Liver (tissue), 9 donors: ENCODE data around the gene DRC1. TPM values are rescaled to one million over a fixed set of nuclear protein-coding genes. Genes with fewer than 3 reads are reported as not detected.

Experiments
- DNase-seq: peaks from one replicate; pipeline ENCODE4 v3.0.0-alpha.2; 2017; ENCODE audit warnings: low spot score
- H3K27ac ChIP-seq, 2 donors: one replicate each; pipeline ENCODE4 v1.7.0; 2013; ENCODE audit warnings: inconsistent platforms in 2 of 2, low read length in 2 of 2, control low read depth in 1 of 2, low read depth in 1 of 2, mild to moderate bottlenecking in 1 of 2
- H3K27me3 ChIP-seq, 4 donors: one replicate each; pipeline versions ENCODE4 v1.6.1 to v1.7.0; 2013; ENCODE audit warnings: low read length in 3 of 4, inconsistent platforms in 1 of 4, mild to moderate bottlenecking in 1 of 4, moderate library complexity in 1 of 4; ENCODE audit not compliant: control insufficient read depth in 4 of 4, insufficient read depth in 4 of 4
- H3K36me3 ChIP-seq, 4 donors: one replicate each; pipeline versions ENCODE4 v1.6.1 to v1.7.0; 2013; ENCODE audit warnings: low read length in 3 of 4, mild to moderate bottlenecking in 3 of 4, low read depth in 1 of 4, moderate library complexity in 1 of 4; ENCODE audit not compliant: control insufficient read depth in 4 of 4, insufficient read depth in 3 of 4
- H3K4me1 ChIP-seq, 4 donors: one replicate each; pipeline versions ENCODE4 v1.6.1 to v1.7.0; 2013; ENCODE audit warnings: low read length in 3 of 4, mild to moderate bottlenecking in 3 of 4, moderate library complexity in 1 of 4; ENCODE audit not compliant: control insufficient read depth in 4 of 4, insufficient read depth in 4 of 4
- H3K4me3 ChIP-seq, 3 donors: one replicate each; pipeline versions ENCODE4 v1.6.1 to v1.7.0; 2013; ENCODE audit warnings: low read length in 3 of 3, control low read depth in 1 of 3, low read depth in 1 of 3, mild to moderate bottlenecking in 1 of 3
- H3K9ac ChIP-seq, 2 donors: one replicate each; pipeline ENCODE4 v1.7.0; 2013; ENCODE audit warnings: low read length in 2 of 2, mild to moderate bottlenecking in 2 of 2, moderate library complexity in 2 of 2, control low read depth in 1 of 2, low read depth in 1 of 2
- H3K9me3 ChIP-seq, 4 donors: one replicate each; pipeline versions ENCODE4 v1.6.1 to v1.7.0; 2013; ENCODE audit warnings: low read length in 3 of 4; ENCODE audit not compliant: control insufficient read depth in 4 of 4
- EGR1 ChIP-seq, 2 donors: IDR thresholded peaks; 2 replicates each; pipeline ENCODE4 v1.6.1; 2016 to 2018; ENCODE audit warnings: antibody characterized with exemption in 2 of 2, low read depth in 2 of 2
- FOXA1 ChIP-seq: IDR thresholded peaks from 2 replicates; pipeline ENCODE4 v1.6.1; 2016; ENCODE audit warnings: antibody characterized with exemption
- FOXA2 ChIP-seq: IDR thresholded peaks from 2 replicates; pipeline ENCODE4 v1.6.1; 2016; ENCODE audit warnings: antibody characterized with exemption
- GABPA ChIP-seq, 2 donors: IDR thresholded peaks in 1 of 2; conservative IDR thresholded peaks in 1 of 2; 2 replicates each; pipeline ENCODE4 v1.6.1; 2016; ENCODE audit warnings: antibody characterized with exemption in 2 of 2, mild to moderate bottlenecking in 1 of 2, moderate library complexity in 1 of 2
- HNF4A ChIP-seq, 2 donors: conservative IDR thresholded peaks; 2 replicates each; pipeline ENCODE4 v1.6.1; 2016; ENCODE audit warnings: antibody characterized with exemption in 2 of 2, mild to moderate bottlenecking in 2 of 2
- HNF4G ChIP-seq: IDR thresholded peaks from 2 replicates; pipeline ENCODE4 v1.6.1; 2016; ENCODE audit warnings: antibody characterized with exemption
- MAX ChIP-seq: IDR thresholded peaks from 2 replicates; pipeline ENCODE4 v1.6.1; 2016; ENCODE audit warnings: antibody characterized with exemption
- NR2F2 ChIP-seq: IDR thresholded peaks from 2 replicates; pipeline ENCODE4 v1.6.1; 2016; ENCODE audit warnings: antibody characterized with exemption
- RAD21 ChIP-seq, 2 donors: IDR thresholded peaks; 2 replicates each; pipeline ENCODE4 v1.6.1; 2016; ENCODE audit warnings: antibody characterized with exemption in 2 of 2, mild to moderate bottlenecking in 2 of 2
- RXRA ChIP-seq, 2 donors: IDR thresholded peaks; 2 replicates each; pipeline ENCODE4 v1.6.1; 2017 to 2018; ENCODE audit warnings: antibody characterized with exemption in 2 of 2, mild to moderate bottlenecking in 1 of 2
- SP1 ChIP-seq: IDR thresholded peaks from 2 replicates; pipeline ENCODE4 v1.6.1; 2018; ENCODE audit warnings: antibody characterized with exemption, mild to moderate bottlenecking
- YY1 ChIP-seq: IDR thresholded peaks from 2 replicates; pipeline ENCODE4 v1.6.1; 2016; ENCODE audit warnings: antibody characterized with exemption, mild to moderate bottlenecking
- ZBTB33 ChIP-seq: IDR thresholded peaks from 2 replicates; pipeline ENCODE4 v1.6.1; 2016; ENCODE audit warnings: antibody characterized with exemption
- WGBS: extraction: QIAGEN DNeasy Blood & Tissue Kit; methylation state at CpG from one replicate; pipeline ENCODE4 v1.1.7; 2013; 5-methylcytosine and 5-hydroxymethylcytosine counted together
- polyA plus RNA-seq, 2 donors: library from polyadenylated mRNA; stranded (reverse) in 1 of 2; unstranded in 1 of 2; fragments of 200-250 nt in 1 of 2; fragments of >200 nt in 1 of 2; fragmentation: Nextera tagmentation in 1 of 2; extraction: Ambion mirVana in 1 of 2; gene quantifications; one replicate each; pipeline versions ENCODE4 v1.2.1 to v1.2.3, GENCODE V29; 2013 to 2015
- total RNA-seq, 2 donors: library from RNA; depleted of rRNA; stranded (reverse); fragments of >200 nt; gene quantifications; one replicate each; pipeline ENCODE4 v1.2.3, GENCODE V29; 2014
- TF ChIP-seq, protein P1 (sequence below): fragments of 150-350 bp; IDR thresholded peaks from 2 replicates; pipeline ENCODE4 v1.5.1; 2017; ENCODE audit warnings: improper control_type of control experiment, low read depth, low read length; ENCODE audit not compliant: missing input control
- TF ChIP-seq, protein P2 (sequence below): IDR thresholded peaks from 2 replicates; pipeline ENCODE4 v1.6.1; 2016; ENCODE audit warnings: antibody characterized with exemption
- TF ChIP-seq, protein P3 (sequence below): IDR thresholded peaks from 2 replicates; pipeline ENCODE4 v1.6.1; 2016; ENCODE audit warnings: antibody characterized with exemption, mild to moderate bottlenecking
- donor health status: healthy.
- donor health status: healthy.
- donor health status: healthy.
- donor health status: healthy.
- donor health status: healthy.

Gene DRC1
- total and polyA plus RNA-seq, 4 donors: 0.28 TPM; not detected in 3

- peaks cover 4 to 28% (median 15%) of the 10 kb centered on the region in 4 donors for H3K4me1 ChIP-seq
- H3K27me3 ChIP-seq: no peaks in the 10 kb centered on the region
- no peak for DNase-seq
- 94% methylated on average over 20 of the region's 20 CpGs for WGBS
- H3K4me3 ChIP-seq: no peak overlapping the region
- H3K9ac ChIP-seq: no peak overlapping the region
- TF ChIP-seq MAX: no peak
- no peaks in the 10 kb centered on the region for H3K36me3 ChIP-seq
- H3K27ac ChIP-seq: no peak overlapping the region
- H3K9me3 ChIP-seq: no peaks in the 10 kb centered on the region
These were observed 86.9 kb downstream of the DRC1 start for GRCh38 chr2:26488463-26489212.

DNA sequence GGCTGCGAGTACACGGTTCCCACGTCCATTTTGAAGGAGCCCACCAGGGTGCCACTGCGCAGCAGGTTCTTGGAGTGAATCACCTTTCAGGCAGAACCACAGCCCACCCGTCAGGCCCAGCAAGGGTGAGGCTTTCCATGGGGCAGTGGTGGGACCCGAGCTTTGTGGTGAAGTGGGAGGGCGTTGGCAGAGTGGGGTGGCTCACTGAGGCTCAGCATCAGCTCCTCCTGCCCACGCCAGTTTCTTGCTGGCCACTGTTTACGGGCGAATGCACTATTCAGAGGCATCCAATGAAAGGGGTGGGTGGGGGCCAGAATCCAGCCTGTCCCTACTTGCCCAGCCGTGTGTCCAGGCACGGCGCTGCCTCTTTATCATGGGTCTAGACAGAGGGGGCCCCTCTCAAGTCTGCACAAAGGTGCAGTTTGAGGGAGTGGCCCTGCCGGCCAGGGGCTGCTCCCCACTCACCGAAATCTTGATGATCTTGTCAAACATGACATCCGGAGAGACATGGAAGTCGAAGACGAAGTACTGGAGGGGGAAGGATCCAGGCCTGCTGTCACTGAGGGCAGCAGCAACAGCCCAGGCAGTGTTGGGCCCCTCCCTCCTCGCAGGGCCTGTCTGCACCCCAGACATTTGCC, 87.6 kb downstream of the DRC1 start:
- Histone ChIP-seq H3K9me3 (no peaks in the 10 kb centered on the region), H3K4me1 (peaks cover 0 to 22% (median 10%) of the 10 kb centered on the region in 4 donors), H3K4me3 (no peak overlapping the region), H3K36me3 (no peaks in the 10 kb centered on the region), H3K27ac (no peak overlapping the region), H3K27me3 (no peaks in the 10 kb centered on the region), H3K9ac (no peak overlapping the region)
- 93% methylated on average over 19 of the region's 19 CpGs for WGBS
- DNase-seq: no peak
- TF ChIP-seq ZBTB33 (no peak), YY1 (no peak), FOXA2 (no peak), HNF4A (conservative IDR thresholded peaks at IDR 0.05) (no peak), SP1 (no peak), MAX (no peak), NR2F2 (no peak), RAD21 (IDR thresholded peaks at IDR 0.05) (no peak), GABPA (IDR thresholded peaks at IDR 0.05 in 1 of 2, conservative IDR thresholded peaks at IDR 0.05 in 1 of 2) (no peak), FOXA1 (no peak), EGR1 (IDR thresholded peaks at IDR 0.05; ENCODE audit: low read depth in 2 of 2) (no peak), HNF4G (no peak), RXRA (IDR thresholded peaks at IDR 0.05) (no peak)
- TF ChIP-seq, protein P1, sequence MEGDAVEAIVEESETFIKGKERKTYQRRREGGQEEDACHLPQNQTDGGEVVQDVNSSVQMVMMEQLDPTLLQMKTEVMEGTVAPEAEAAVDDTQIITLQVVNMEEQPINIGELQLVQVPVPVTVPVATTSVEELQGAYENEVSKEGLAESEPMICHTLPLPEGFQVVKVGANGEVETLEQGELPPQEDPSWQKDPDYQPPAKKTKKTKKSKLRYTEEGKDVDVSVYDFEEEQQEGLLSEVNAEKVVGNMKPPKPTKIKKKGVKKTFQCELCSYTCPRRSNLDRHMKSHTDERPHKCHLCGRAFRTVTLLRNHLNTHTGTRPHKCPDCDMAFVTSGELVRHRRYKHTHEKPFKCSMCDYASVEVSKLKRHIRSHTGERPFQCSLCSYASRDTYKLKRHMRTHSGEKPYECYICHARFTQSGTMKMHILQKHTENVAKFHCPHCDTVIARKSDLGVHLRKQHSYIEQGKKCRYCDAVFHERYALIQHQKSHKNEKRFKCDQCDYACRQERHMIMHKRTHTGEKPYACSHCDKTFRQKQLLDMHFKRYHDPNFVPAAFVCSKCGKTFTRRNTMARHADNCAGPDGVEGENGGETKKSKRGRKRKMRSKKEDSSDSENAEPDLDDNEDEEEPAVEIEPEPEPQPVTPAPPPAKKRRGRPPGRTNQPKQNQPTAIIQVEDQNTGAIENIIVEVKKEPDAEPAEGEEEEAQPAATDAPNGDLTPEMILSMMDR: no peak
- TF ChIP-seq, protein P2, sequence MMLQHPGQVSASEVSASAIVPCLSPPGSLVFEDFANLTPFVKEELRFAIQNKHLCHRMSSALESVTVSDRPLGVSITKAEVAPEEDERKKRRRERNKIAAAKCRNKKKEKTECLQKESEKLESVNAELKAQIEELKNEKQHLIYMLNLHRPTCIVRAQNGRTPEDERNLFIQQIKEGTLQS: no peak
- TF ChIP-seq, protein P3, sequence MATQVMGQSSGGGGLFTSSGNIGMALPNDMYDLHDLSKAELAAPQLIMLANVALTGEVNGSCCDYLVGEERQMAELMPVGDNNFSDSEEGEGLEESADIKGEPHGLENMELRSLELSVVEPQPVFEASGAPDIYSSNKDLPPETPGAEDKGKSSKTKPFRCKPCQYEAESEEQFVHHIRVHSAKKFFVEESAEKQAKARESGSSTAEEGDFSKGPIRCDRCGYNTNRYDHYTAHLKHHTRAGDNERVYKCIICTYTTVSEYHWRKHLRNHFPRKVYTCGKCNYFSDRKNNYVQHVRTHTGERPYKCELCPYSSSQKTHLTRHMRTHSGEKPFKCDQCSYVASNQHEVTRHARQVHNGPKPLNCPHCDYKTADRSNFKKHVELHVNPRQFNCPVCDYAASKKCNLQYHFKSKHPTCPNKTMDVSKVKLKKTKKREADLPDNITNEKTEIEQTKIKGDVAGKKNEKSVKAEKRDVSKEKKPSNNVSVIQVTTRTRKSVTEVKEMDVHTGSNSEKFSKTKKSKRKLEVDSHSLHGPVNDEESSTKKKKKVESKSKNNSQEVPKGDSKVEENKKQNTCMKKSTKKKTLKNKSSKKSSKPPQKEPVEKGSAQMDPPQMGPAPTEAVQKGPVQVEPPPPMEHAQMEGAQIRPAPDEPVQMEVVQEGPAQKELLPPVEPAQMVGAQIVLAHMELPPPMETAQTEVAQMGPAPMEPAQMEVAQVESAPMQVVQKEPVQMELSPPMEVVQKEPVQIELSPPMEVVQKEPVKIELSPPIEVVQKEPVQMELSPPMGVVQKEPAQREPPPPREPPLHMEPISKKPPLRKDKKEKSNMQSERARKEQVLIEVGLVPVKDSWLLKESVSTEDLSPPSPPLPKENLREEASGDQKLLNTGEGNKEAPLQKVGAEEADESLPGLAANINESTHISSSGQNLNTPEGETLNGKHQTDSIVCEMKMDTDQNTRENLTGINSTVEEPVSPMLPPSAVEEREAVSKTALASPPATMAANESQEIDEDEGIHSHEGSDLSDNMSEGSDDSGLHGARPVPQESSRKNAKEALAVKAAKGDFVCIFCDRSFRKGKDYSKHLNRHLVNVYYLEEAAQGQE: no peak
